Tibial nerve (tissue), 4 donors: Measurements from ENCODE around the gene TMEM266. TPM values are rescaled to one million over a fixed set of nuclear protein-coding genes. Genes with fewer than 3 reads are reported as not detected.

Experiments
- DNase-seq, 2 donors: peaks; one replicate each; pipeline ENCODE4 v3.0.0-alpha.2; 2019; ENCODE audit warnings: low spot score in 2 of 2
- H3K27ac ChIP-seq, 4 donors: fragments of 200-600 bp; sonication (generic) in 3 of 4; one replicate each; pipeline ENCODE4 v1.5.1; 2017 to 2019; ENCODE audit warnings: mild to moderate bottlenecking in 1 of 4
- H3K27me3 ChIP-seq, 2 donors: fragments of 200-600 bp; sonication (generic) in 1 of 2; one replicate each; pipeline versions ENCODE4 v1.5.1 to v1.6.0; 2017 to 2019
- H3K36me3 ChIP-seq, 3 donors: fragments of 200-600 bp; sonication (generic); one replicate each; pipeline ENCODE4 v1.5.1; 2018 to 2019
- H3K4me1 ChIP-seq, 4 donors: fragments of 200-600 bp; sonication (generic) in 3 of 4; one replicate each; pipeline ENCODE4 v1.5.1; 2017 to 2019
- H3K4me3 ChIP-seq, 4 donors: fragments of 200-600 bp; sonication (generic) in 3 of 4; one replicate each; pipeline ENCODE4 v1.5.1; 2017 to 2019; ENCODE audit warnings: mild to moderate bottlenecking in 1 of 4, moderate library complexity in 1 of 4
- H3K9me3 ChIP-seq, 4 donors: fragments of 200-600 bp; sonication (generic) in 3 of 4; one replicate each; pipeline ENCODE4 v1.5.1; 2017 to 2019
- CTCF ChIP-seq, 5 experiments: fragments of 200-600 bp in 3 of 5; fragments of 450-650 bp in 2 of 5; sonication (generic) in 3 of 5; IDR thresholded peaks; one replicate each; pipeline ENCODE4 v1.5.1; 2016 to 2019; ENCODE audit warnings: antibody characterized with exemption in 5 of 5, mild to moderate bottlenecking in 3 of 5, moderate library complexity in 2 of 5
- EP300 ChIP-seq, 2 donors: sonication (generic); formaldehyde crosslinking; IDR thresholded peaks; one replicate each; pipeline ENCODE4 v1.6.1; 2017; ENCODE audit warnings: antibody characterized with exemption in 2 of 2, mild to moderate bottlenecking in 1 of 2
- POLR2A ChIP-seq, 2 donors: fragments of 450-650 bp; IDR thresholded peaks; one replicate each; pipeline ENCODE4 v1.6.1; 2017; ENCODE audit warnings: antibody characterized with exemption in 2 of 2, mild to moderate bottlenecking in 2 of 2, moderate library complexity in 2 of 2
- WGBS, 2 donors: methylation state at CpG; one replicate each; pipeline ENCODE4 v1.1.5; 2018; 5-methylcytosine and 5-hydroxymethylcytosine counted together
- total RNA-seq, 4 donors: library from RNA; depleted of rRNA; stranded (reverse); fragments of >200 nt; gene quantifications; one replicate each; pipeline ENCODE4 v1.1.0, GENCODE V29; 2016

The TMEM266 gene
- total RNA-seq, 4 donors from 2014 or later: 0.30 to 0.42 TPM; not detected in 2

- H3K4me1 ChIP-seq: peaks cover 0 to 15% (median 3%) of the 10 kb centered on the region in 4 donors
- 85 to 87% methylated on average over 7 to 8 of the region's 8 CpGs for WGBS, 2 donors
- TF ChIP-seq POLR2A (IDR thresholded peaks at IDR 0.05) (no peak), EP300 (IDR thresholded peaks at IDR 0.05) (no peak), CTCF (IDR thresholded peaks at IDR 0.05) (no peak)
Measured at GRCh38 chr15:76151599-76151974, 91.8 kb downstream of the TMEM266 start.

GRCh38 chr15:76152197-76152596 is 92.4 kb downstream of the TMEM266 start:
- Histone ChIP-seq H3K27ac (no peak overlapping the region), H3K36me3 (no peaks in the 10 kb centered on the region), H3K9me3 (no peaks in the 10 kb centered on the region), H3K4me1 (peaks cover 0 to 15% (median 3%) of the 10 kb centered on the region in 4 donors), H3K27me3 (peaks cover 0 to 6% of the 10 kb centered on the region in 2 donors), H3K4me3 (no peak overlapping the region)
- no peak for TF ChIP-seq CTCF (IDR thresholded peaks at IDR 0.05)
- TF ChIP-seq POLR2A (IDR thresholded peaks at IDR 0.05): no peak
- TF ChIP-seq EP300 (IDR thresholded peaks at IDR 0.05): no peak
- no peak for DNase-seq
- 85 to 87% methylated on average over 7 of the region's 7 CpGs for WGBS, 2 donors

More at GRCh38 chr15:76151599-76151974, 91.8 kb downstream of the TMEM266 start:
- H3K36me3 ChIP-seq: no peaks in the 10 kb centered on the region
- no peak overlapping the region for H3K27ac ChIP-seq
- H3K27me3 ChIP-seq: peaks cover 0 to 12% of the 10 kb centered on the region in 2 donors
- no peak overlapping the region for H3K4me3 ChIP-seq
- H3K9me3 ChIP-seq: no peaks in the 10 kb centered on the region
- DNase-seq: no peak

- Histone ChIP-seq H3K27me3 (no peaks in the 10 kb centered on the region), H3K27ac (no peak overlapping the region), H3K4me3 (no peak overlapping the region), H3K36me3 (no peaks in the 10 kb centered on the region), H3K9me3 (no peaks in the 10 kb centered on the region), H3K4me1 (peaks cover 0 to 9% (median 3%) of the 10 kb centered on the region in 4 donors)
- DNase-seq: no peak
- 66 to 74% methylated on average over 24 of the region's 24 CpGs for WGBS, 2 donors
- no peak for TF ChIP-seq EP300 (IDR thresholded peaks at IDR 0.05)
- TF ChIP-seq POLR2A (IDR thresholded peaks at IDR 0.05): no peak
- no peak for TF ChIP-seq CTCF (IDR thresholded peaks at IDR 0.05)
Measured at GRCh38 chr15:76153241-76154197, 93.7 kb downstream of the TMEM266 start.

- H3K27ac ChIP-seq: no peak overlapping the region
- H3K9me3 ChIP-seq: no peaks in the 10 kb centered on the region
- peaks cover 0 to 6% (median under 1%) of the 10 kb centered on the region in 4 donors for H3K4me1 ChIP-seq
- TF ChIP-seq CTCF (IDR thresholded peaks at IDR 0.05): no peak
- TF ChIP-seq POLR2A (IDR thresholded peaks at IDR 0.05): no peak
- no peak for TF ChIP-seq EP300 (IDR thresholded peaks at IDR 0.05)
- no peak overlapping the region for H3K4me3 ChIP-seq
- 66 to 76% methylated on average over 7 of the region's 7 CpGs for WGBS, 2 donors
- peaks cover 0 to 5% of the 10 kb centered on the region in 2 donors for H3K27me3 ChIP-seq
- DNase-seq: no peak
- no peaks in the 10 kb centered on the region for H3K36me3 ChIP-seq
Measured at GRCh38 chr15:76155731-76156130, 95.9 kb downstream of the TMEM266 start.

- no peaks in the 10 kb centered on the region for H3K9me3 ChIP-seq
- no peak for DNase-seq
- H3K36me3 ChIP-seq: no peaks in the 10 kb centered on the region
- 56 to 67% methylated on average over 10 of the region's 10 CpGs for WGBS, 2 donors
- peaks cover 0 to 5% of the 10 kb centered on the region in 2 donors for H3K27me3 ChIP-seq
- no peak for TF ChIP-seq POLR2A (IDR thresholded peaks at IDR 0.05)
- H3K4me3 ChIP-seq: no peak overlapping the region
- H3K4me1 ChIP-seq: peaks cover 0 to 19% (median 4%) of the 10 kb centered on the region in 4 donors
- no peak overlapping the region for H3K27ac ChIP-seq
Measured at GRCh38 chr15:76158226-76158625, 98.4 kb downstream of the TMEM266 start.
